OCI-LY7 (cell line): ENCODE measurements around the gene NLRX1. TPM values are rescaled to one million over a fixed set of nuclear protein-coding genes. Genes with fewer than 3 reads are reported as not detected.

ENCODE experiments used
- BruUV-seq: library from RNA; stranded (reverse); fragments of 400-500 nt; replicated peaks from 2 replicates; lab custom pipeline; 2021; lab: Mats Ljungman, UMichigan
- CTCF ChIA-PET: fragments of 300-600 bp; sonication (Branson Sonifier 250); formaldehyde crosslinking; loops from one replicate; lab custom pipeline; 2022; ENCODE audit warnings: antibody characterized with exemption; ENCODE audit not compliant: unreplicated experiment; lab: Charles Lee
- POLR2A ChIA-PET: fragments of 300-600 bp; sonication (Branson Sonifier 250); formaldehyde crosslinking; loops from one replicate; lab custom pipeline; 2022; ENCODE audit warnings: antibody characterized with exemption; lab: Charles Lee
- DNase-seq: peaks from one replicate; pipeline ENCODE4 v3.0.0-alpha.2; 2015; ENCODE audit warnings: low spot score
- H2AFZ ChIP-seq: fragments of 200-600 bp; sonication (generic), shearing (Covaris generic); 2 replicates; pipeline ENCODE4 v1.6.1; 2014; ENCODE audit warnings: mild to moderate bottlenecking, antibody characterized with exemption, low read length, moderate library complexity
- H3K27ac ChIP-seq: fragments of 200-600 bp; sonication (generic); 2 replicates; pipeline ENCODE4 v1.5.1; 2014; ENCODE audit warnings: mixed run types, low read depth, mild to moderate bottlenecking, moderate library complexity, low read length, inconsistent platforms; ENCODE audit not compliant: poor library complexity, severe bottlenecking
- H3K36me3 ChIP-seq: fragments of 200-600 bp; sonication (generic); 2 replicates; pipeline ENCODE4 v1.6.1; 2014; ENCODE audit warnings: mild to moderate bottlenecking, antibody characterized with exemption, low read length, moderate library complexity, mixed read lengths; ENCODE audit not compliant: insufficient read depth
- H3K4me1 ChIP-seq: fragments of 200-600 bp; sonication (generic); 2 replicates; pipeline ENCODE4 v1.5.1; 2014; ENCODE audit warnings: mild to moderate bottlenecking, low read length; ENCODE audit not compliant: insufficient read depth, poor library complexity, severe bottlenecking
- H3K4me2 ChIP-seq: fragments of 200-600 bp; sonication (generic); 2 replicates; pipeline ENCODE4 v1.6.1; 2014; ENCODE audit warnings: mild to moderate bottlenecking, low read length
- H3K4me3 ChIP-seq: fragments of 200-600 bp; sonication (generic); 2 replicates; pipeline ENCODE4 v1.5.1; 2014; ENCODE audit warnings: mild to moderate bottlenecking, low read depth, low read length; ENCODE audit not compliant: poor library complexity, severe bottlenecking
- H3K79me2 ChIP-seq: fragments of 200-600 bp; sonication (generic); 2 replicates; pipeline ENCODE4 v1.6.1; 2016; ENCODE audit warnings: low read depth, mild to moderate bottlenecking, low read length, moderate library complexity, mixed read lengths; ENCODE audit not compliant: insufficient read depth
- H3K9me2 ChIP-seq: fragments of 200-600 bp; sonication (generic); 2 replicates; pipeline ENCODE4 v1.6.1; 2016; ENCODE audit warnings: mild to moderate bottlenecking, low read length, mixed read lengths; ENCODE audit not compliant: insufficient read depth
- H3K9me3 ChIP-seq: fragments of 200-600 bp; sonication (generic); 2 replicates; pipeline ENCODE4 v1.6.1; 2014; ENCODE audit warnings: mild to moderate bottlenecking, mixed run types, low read length, mixed read lengths
- H4K20me1 ChIP-seq: fragments of 200-600 bp; sonication (generic); 2 replicates; pipeline ENCODE4 v1.6.1; 2014; ENCODE audit warnings: mild to moderate bottlenecking, antibody characterized with exemption, low read length, moderate library complexity, mixed read lengths; ENCODE audit not compliant: insufficient read depth
- EZH2phosphoT487 ChIP-seq: fragments of 200-600 bp; sonication (generic); IDR thresholded peaks from 2 replicates; pipeline ENCODE4 v1.6.1; 2018; ENCODE audit warnings: low read depth, borderline replicate concordance, mild to moderate bottlenecking, mixed run types, antibody characterized with exemption, low read length, moderate library complexity, mixed read lengths
- intact Hi-C: fragments of 100-400 bp; cut with micrococcal nuclease; formaldehyde crosslinking; loops from one replicate; pipeline ENCODE4 v1.10.0; 2022; ENCODE audit not compliant: unreplicated experiment
- total RNA-seq, 2 experiments: library from RNA; depleted of rRNA in 1 of 2; stranded (reverse); fragments of >200 nt in 1 of 2; shearing (Covaris generic) in 1 of 2; gene quantifications; 2 replicates each; pipeline ENCODE4 v1.2.3, GENCODE V29; 2014 to 2022
- TF ChIP-seq, protein P1 (sequence below): fragments of 200-600 bp; sonication (generic); conservative IDR thresholded peaks from 2 replicates; pipeline ENCODE4 v1.5.1; 2014; ENCODE audit warnings: mild to moderate bottlenecking, antibody characterized with exemption, low read length, moderate library complexity, mixed read lengths

NLRX1 gene
- total RNA-seq, 2 experiments from 2014 or later = 2.1 to 8.8 TPM

DNA sequence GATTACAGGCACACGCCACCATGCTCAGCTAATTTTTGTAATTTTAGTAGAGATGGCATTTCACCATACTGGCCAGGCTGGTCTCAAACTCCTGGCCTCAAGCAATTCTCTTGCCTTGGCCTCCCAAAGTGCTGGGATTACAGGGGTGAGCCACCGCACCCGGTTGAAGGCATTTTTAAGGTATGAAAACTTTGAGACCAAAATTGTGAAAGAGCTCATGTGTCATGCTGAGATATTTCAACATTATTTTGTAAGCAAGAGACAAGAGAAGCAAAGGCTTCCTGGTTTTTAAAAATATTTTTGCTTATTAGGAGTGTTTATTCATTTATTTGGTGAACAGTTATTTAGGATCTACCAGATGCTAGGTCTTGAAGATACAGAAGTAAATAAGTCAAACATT, 23.6 kb downstream of the NLRX1 start:
- Histone ChIP-seq H3K4me1 (peaks cover 2% of the 10 kb centered on the region), H2AFZ (no peak overlapping the region), H3K9me3 (no peaks in the 10 kb centered on the region), H3K4me3 (no peak overlapping the region), H3K36me3 (no peaks in the 10 kb centered on the region), H3K4me2 (no peak overlapping the region), H4K20me1 (no peaks in the 10 kb centered on the region), H3K9me2 (no peaks in the 10 kb centered on the region), H3K27ac (no peak overlapping the region), H3K79me2 (no peaks in the 10 kb centered on the region)
- CTCF ChIA-PET = interaction anchor here (0.6 kb wide), 1 partner anchor 71 kb away, joined by 4 read pairs; the partner anchor contains the start of gene HINFP
- no peak for TF ChIP-seq EZH2phosphoT487
- TF ChIP-seq, protein P1, sequence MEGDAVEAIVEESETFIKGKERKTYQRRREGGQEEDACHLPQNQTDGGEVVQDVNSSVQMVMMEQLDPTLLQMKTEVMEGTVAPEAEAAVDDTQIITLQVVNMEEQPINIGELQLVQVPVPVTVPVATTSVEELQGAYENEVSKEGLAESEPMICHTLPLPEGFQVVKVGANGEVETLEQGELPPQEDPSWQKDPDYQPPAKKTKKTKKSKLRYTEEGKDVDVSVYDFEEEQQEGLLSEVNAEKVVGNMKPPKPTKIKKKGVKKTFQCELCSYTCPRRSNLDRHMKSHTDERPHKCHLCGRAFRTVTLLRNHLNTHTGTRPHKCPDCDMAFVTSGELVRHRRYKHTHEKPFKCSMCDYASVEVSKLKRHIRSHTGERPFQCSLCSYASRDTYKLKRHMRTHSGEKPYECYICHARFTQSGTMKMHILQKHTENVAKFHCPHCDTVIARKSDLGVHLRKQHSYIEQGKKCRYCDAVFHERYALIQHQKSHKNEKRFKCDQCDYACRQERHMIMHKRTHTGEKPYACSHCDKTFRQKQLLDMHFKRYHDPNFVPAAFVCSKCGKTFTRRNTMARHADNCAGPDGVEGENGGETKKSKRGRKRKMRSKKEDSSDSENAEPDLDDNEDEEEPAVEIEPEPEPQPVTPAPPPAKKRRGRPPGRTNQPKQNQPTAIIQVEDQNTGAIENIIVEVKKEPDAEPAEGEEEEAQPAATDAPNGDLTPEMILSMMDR = no peak
- no TSS peak for BruUV-seq
- POLR2A ChIA-PET = interaction anchor here (0.7 kb wide), 2 partner anchors 124 to 169 kb away, joined by 3 read pairs; partner anchors contain the start of gene VPS11
- no peak for DNase-seq
- intact Hi-C loops = no loop called here

GRCh38 chr11:119193001-119193400, 24.5 kb downstream of the NLRX1 start:
- BruUV-seq = no TSS peak
- peaks cover 3% of the 10 kb centered on the region for H3K4me1 ChIP-seq
- TF ChIP-seq EZH2phosphoT487 = no peak
- TF ChIP-seq, protein P1 = no peak
- ChIA-PET CTCF (no interaction called here), POLR2A (interaction anchor here (0.5 kb wide), 1 partner anchor 1913 kb away, joined by 3 read pairs; no protein-coding TSS in a partner anchor)
- no peak overlapping the region for H3K4me2 ChIP-seq
- no peaks in the 10 kb centered on the region for H3K36me3 ChIP-seq
- intact Hi-C loops = no loop called here
- no peaks in the 10 kb centered on the region for H3K9me2 ChIP-seq
- no peak for DNase-seq
- H3K9me3 ChIP-seq = no peaks in the 10 kb centered on the region
- H4K20me1 ChIP-seq = no peaks in the 10 kb centered on the region
- no peak overlapping the region for H3K4me3 ChIP-seq
- no peak overlapping the region for H2AFZ ChIP-seq
- H3K79me2 ChIP-seq = no peaks in the 10 kb centered on the region
- H3K27ac ChIP-seq = no peak overlapping the region

DNA sequence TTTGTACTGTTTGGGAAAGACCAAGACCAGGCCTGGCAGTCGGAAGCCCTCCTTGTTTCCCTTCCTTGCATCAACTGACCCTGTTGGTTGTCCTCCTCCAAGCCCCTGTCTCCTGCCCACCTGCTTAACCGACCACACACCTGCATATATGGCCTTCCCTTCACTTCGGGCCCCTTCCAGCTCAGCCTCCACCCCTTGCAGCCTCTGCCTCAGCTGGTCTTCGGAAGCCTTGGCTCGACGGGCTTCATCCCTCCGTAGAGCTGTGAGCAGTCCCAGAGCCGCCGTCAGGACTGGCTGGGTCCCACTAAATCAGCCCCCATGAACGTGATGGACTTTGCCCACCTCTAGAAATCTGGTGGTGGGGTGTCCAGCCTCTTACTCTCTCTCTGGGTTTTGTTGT, 25.1 kb downstream of the NLRX1 start:
- Histone ChIP-seq H4K20me1 (no peaks in the 10 kb centered on the region), H3K79me2 (no peaks in the 10 kb centered on the region), H3K9me2 (no peaks in the 10 kb centered on the region), H2AFZ (no peak overlapping the region), H3K36me3 (no peaks in the 10 kb centered on the region), H3K4me3 (no peak overlapping the region), H3K27ac (no peak overlapping the region), H3K9me3 (no peaks in the 10 kb centered on the region), H3K4me2 (no peak overlapping the region), H3K4me1 (peaks cover 3% of the 10 kb centered on the region)
- no peak for DNase-seq
- ChIA-PET CTCF (no interaction called here), POLR2A (interaction anchor here (0.5 to 0.7 kb wide), 2 partner anchors 54 to 1912 kb away, joined by 3 to 6 read pairs; no protein-coding TSS in a partner anchor)
- no TSS peak for BruUV-seq
- TF ChIP-seq EZH2phosphoT487 = no peak
- TF ChIP-seq, protein P1 = no peak
- intact Hi-C loops = no loop called here
